ENCODE measurements around the gene LINC00632.

DNA sequence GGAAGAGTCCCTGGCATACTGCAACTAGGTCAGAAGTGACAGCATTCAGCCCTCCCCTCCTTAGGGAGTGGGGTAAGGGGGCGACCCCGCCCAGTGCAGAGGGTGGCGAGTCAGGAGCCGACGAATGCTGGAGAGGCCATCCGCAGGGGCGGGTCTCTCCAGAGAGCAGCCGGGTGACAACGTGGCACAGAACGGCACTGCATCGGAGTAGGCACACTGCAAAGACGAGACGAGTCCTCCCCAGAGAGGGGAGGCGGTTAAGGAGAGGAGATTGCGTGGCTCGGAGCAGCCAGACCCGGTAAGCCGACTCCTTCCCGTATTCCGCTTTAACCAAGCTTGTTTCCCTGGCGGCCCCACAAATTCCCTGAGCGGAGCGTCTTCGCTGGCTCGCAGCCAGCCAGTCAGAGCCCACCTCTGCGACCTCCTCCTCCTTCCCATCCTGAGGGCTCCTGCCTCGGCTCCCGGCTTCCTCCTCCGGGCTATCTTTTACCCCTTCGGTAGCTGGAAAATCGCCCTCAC, 54.9 kb downstream of the LINC00632 start:
- TF ChIP-seq, protein P1, sequence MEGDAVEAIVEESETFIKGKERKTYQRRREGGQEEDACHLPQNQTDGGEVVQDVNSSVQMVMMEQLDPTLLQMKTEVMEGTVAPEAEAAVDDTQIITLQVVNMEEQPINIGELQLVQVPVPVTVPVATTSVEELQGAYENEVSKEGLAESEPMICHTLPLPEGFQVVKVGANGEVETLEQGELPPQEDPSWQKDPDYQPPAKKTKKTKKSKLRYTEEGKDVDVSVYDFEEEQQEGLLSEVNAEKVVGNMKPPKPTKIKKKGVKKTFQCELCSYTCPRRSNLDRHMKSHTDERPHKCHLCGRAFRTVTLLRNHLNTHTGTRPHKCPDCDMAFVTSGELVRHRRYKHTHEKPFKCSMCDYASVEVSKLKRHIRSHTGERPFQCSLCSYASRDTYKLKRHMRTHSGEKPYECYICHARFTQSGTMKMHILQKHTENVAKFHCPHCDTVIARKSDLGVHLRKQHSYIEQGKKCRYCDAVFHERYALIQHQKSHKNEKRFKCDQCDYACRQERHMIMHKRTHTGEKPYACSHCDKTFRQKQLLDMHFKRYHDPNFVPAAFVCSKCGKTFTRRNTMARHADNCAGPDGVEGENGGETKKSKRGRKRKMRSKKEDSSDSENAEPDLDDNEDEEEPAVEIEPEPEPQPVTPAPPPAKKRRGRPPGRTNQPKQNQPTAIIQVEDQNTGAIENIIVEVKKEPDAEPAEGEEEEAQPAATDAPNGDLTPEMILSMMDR (IDR thresholded peaks at IDR 0.05) = no peak
- TF ChIP-seq POLR2A (IDR thresholded peaks at IDR 0.05) (no peak), EP300 (IDR thresholded peaks at IDR 0.05) (no peak)
